CD4-positive, alpha-beta T cell treated with Interleukin-15 for 4 hours (primary cell): ENCODE measurements around the gene OGFR.
"Not testable (repeated sequence)": the region's sequence is repeated elsewhere in the genome, so short reads cannot be mapped to it uniquely, and the experiment has no call there.

Source experiments
- DNase-seq: peaks from one replicate; pipeline ENCODE4 v3.0.0-alpha.2; 2020; ENCODE audit warnings: low spot score

The OGFR gene

GRCh38 chr20:62840244-62841197 is 35.9 kb downstream of the OGFR start:
- DNase-seq = no peak

DNA sequence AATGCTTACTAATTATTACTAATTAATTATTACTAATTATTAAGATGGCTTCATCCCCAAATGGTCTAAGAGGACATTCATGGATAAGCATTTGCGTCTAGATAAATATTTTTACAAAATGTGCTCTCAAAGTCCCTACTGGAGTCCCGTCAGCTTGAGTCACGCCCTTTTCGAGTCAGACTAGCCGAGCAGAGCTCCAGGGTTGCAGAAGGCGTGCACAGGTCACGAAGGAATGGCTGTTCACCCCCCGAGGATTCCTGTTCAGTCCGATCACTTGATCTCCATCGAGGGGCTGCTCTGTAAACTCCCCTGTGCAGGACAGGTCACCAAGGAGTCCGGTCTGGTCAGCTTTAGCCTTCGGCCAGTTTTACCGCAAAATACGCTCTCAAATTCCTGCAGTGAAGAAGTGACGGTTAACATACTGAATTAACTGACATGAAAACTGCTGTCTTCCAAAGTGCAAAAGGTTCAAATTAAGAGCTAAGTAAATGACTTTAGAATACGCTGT is 37.1 kb downstream of the OGFR start:
- DNase-seq = no peak

- DNase-seq = no peak
Measured at GRCh38 chr20:62843656-62844055, 39.0 kb downstream of the OGFR start.

GRCh38 chr20:62844182-62844581 is 39.5 kb downstream of the OGFR start:
- DNase-seq = no peak

GRCh38 chr20:62845416-62846160 is 41.0 kb downstream of the OGFR start:
- no peak for DNase-seq

GRCh38 chr20:62846166-62846890 is 41.7 kb downstream of the OGFR start:
- no peak for DNase-seq

DNA sequence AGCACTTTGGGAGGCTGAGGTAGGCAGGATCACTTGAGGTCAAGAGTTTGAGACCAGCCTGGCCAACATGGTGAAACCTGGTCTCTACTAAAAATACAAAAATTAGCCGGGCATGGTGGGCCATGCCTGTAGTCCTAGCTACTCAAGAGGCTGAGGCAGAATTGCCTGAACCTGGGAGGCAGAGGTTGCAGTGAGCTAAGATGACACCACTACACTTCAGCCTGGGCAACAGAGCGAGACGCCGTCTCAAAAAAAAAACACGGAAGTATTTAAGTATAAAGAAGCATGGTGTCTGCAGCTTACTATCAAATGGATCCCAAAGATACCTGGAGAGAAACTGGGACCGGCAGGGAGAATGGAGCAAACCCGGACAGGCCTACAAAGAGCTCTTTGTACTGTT is 44.3 kb downstream of the OGFR start:
- DNase-seq = not testable (repeated sequence)

DNA sequence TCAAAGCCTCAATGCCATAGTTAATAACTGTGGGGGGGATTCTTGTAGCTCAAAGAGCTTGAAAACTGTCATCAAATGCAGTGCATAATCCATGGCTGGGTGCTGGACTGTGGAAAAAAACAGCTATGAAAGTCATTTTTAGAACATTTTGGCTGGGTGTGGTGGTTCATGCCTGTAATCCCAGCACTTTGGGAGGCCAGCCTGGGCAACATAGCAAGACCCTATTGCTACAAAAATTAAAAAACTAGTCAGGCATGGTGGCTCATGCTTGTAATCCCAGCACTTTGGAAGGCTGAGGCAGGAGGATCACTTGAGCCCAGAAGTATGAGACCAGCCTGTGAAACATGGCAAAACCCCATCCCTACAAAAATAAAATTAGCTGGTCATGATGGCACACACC is 44.8 kb downstream of the OGFR start:
- DNase-seq = no peak

GRCh38 chr20:62850333-62850974 is 45.8 kb downstream of the OGFR start:
- no peak for DNase-seq

- no peak for DNase-seq
Measured at GRCh38 chr20:62852196-62852595, 47.6 kb downstream of the OGFR start.

DNA sequence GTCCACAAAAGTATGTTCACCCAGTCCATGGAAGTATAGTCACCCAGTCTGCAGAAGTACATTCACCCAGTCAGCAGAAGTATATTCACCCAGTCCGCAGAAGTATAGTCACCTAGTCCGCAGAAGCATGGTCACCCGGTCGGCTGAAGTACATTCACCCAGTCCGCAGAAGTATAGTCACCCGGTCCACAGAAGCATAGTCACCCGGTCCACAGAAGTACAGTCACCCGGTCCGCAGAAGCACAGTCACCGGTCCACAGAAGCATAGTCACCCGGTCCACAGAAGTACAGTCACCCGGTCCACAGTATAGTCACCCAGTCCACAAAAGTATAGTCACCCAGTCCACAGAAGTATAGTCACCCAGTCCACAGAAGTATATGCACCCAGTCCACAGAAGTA is 48.2 kb downstream of the OGFR start:
- no peak for DNase-seq

- not testable (repeated sequence) for DNase-seq
Measured at GRCh38 chr20:62853304-62853703, 48.7 kb downstream of the OGFR start.

GRCh38 chr20:62854121-62854520 is 49.5 kb downstream of the OGFR start:
- no peak for DNase-seq

GRCh38 chr20:62855120-62855519 is 50.5 kb downstream of the OGFR start:
- no peak for DNase-seq

- DNase-seq = no peak
Measured at GRCh38 chr20:62856931-62857619, 52.4 kb downstream of the OGFR start.

DNA sequence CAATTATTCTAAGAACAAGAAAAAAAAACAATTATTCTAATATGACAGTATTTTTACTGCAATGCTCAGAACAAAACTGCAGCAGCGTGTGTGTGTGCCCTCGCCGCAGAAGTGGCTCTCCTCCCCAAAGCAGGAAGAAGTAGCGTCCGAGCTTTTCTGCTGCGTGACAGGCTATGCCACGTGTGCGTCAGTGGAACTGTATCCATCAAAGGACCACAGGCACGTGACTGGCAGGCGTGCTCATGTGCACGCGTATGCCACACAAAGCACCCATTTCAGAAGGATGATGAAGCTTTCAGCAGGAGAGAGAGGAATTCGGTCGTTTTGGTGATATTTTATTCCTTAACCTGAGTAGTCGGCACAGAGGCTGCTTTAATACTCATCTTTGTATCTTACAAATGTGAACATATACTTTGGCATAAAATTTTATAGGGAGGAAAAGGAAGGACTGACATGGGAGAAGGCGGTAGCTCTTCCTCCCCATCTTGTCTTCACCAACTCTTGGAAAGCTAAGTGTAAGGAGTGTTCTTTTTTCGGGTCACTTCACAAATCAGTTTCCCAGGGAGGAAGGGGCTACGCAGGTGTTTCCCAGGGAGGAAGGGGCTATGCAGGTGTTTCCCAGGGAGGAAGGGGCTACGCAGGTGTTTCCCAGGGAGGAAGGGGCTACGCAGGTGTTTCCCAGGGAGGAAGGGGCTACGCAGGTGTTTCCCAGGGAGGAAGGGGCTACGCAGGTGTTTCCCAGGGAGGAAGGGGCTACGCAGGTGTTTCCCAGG is 53.6 kb downstream of the OGFR start:
- no peak for DNase-seq

- no peak for DNase-seq
Measured at GRCh38 chr20:62859721-62860120, 55.1 kb downstream of the OGFR start.

DNA sequence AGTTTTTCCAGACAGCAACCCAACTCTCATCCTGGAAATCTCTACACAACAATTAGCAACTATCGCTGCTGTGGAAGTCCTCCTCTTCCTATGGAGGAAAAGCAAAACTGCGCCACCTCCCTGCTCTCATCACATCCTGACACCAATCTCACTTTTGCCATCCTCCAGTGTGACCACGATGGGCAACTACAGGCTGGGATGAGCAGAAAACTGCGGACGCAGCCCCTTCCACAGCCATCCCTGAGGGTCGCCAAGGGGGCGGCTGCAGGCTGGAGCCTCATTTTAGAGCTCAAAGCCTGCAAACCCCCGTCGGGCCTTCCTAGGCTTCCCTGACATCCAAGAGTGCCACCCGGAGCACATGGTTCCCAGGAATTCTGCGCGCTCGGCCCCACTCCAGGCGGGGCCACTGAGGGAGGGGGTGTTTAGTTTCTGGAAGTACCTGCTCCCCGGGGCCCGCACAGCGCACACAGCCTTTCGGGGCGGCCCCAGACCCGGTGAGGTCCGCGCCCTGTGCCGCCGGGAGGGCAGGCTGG is 55.8 kb downstream of the OGFR start:
- DNase-seq = no peak

DNA sequence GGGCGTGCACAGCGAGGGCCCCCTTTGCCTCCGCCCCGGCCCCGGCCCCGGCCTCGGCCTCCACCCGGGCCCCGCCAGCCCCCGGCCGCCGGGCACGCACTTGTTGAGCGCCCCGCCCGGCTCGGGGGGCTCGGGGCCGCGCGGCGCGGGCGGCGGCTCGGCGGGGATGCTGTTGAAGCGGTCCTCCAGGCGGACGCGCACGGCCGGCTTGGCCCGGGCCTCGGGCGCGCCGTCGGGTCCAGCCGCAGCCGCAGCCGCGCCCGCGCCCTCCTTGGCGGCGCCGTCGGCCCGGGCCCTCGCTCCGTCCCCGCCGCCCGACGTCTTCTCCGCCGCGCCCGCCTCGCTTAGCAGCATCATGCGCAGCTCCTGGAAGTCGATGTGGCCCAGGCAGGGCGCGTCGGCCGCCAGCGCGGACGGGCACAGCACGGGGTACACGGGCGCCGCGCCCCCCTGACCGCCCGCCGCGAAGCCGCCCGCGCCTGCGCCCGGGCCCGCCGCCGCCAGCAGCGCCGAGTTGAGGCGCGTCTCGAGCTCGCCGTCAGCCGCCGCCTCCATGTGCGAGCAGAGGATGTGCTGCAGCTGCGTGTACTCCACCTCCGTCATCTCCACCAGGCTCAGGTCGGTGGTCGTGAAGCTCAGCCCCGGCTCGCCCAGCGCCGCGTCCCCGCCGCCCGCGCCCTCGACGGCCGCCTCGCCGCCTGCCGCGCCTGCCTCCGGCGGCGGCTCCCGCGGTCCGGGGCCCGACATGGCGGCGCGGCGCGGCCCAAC is 56.5 kb downstream of the OGFR start:
- DNase-seq = peak; percentile 28
